Fibroblast of lung (primary cell): Measurements from ENCODE around the gene TBRG1.

Experiments
- EZH2 ChIP-seq: IDR thresholded peaks from 2 replicates; pipeline ENCODE4 v1.5.1; 2012; ENCODE audit warnings: low read length, control low read depth, mild to moderate bottlenecking; ENCODE audit errors: missing control alignments
- TF ChIP-seq, protein P1 (sequence below), 2 donors: IDR thresholded peaks in 1 of 2; conservative IDR thresholded peaks in 1 of 2; 1 replicate in 1 of 2; 2 replicates in 1 of 2; pipeline ENCODE4 v1.5.1; 2011 to 2012; ENCODE audit warnings: low read length in 2 of 2, control low read depth in 1 of 2, inconsistent platforms in 1 of 2, low read depth in 1 of 2, mild to moderate bottlenecking in 1 of 2

DNA sequence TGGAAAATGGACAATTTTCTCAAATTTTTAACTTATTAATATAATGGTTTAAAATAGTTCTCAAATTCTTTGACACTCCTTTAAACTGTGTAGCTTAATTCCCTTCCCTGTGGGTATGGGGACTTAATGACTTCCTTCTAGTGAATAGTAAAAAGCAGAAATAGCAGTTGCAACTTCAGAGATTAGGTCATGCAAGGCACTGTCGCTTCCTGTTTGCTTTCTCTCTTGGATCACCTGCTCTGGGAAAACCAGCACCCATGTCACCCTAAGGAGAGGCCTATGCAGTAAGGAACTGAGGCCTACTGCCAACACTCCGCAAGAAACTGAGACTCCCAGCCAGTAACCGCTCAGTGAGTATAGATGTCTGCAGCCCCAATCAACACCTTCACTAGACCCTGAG is 16.9 kb upstream of the TBRG1 start:
- TF ChIP-seq, protein P1, sequence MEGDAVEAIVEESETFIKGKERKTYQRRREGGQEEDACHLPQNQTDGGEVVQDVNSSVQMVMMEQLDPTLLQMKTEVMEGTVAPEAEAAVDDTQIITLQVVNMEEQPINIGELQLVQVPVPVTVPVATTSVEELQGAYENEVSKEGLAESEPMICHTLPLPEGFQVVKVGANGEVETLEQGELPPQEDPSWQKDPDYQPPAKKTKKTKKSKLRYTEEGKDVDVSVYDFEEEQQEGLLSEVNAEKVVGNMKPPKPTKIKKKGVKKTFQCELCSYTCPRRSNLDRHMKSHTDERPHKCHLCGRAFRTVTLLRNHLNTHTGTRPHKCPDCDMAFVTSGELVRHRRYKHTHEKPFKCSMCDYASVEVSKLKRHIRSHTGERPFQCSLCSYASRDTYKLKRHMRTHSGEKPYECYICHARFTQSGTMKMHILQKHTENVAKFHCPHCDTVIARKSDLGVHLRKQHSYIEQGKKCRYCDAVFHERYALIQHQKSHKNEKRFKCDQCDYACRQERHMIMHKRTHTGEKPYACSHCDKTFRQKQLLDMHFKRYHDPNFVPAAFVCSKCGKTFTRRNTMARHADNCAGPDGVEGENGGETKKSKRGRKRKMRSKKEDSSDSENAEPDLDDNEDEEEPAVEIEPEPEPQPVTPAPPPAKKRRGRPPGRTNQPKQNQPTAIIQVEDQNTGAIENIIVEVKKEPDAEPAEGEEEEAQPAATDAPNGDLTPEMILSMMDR (conservative IDR thresholded peaks at IDR 0.05 in 1 of 2, IDR thresholded peaks at IDR 0.05 in 1 of 2; ENCODE audit: low read depth in 1 of 2, low read length in 2 of 2), result no peak
- TF ChIP-seq EZH2, result no peak
